Kidney tubule cell (primary cell): ENCODE measurements around the gene RNF130.
"Not testable (repeated sequence)": the region's sequence is repeated elsewhere in the genome, so short reads cannot be mapped to it uniquely, and the experiment has no call there.

Source experiments
- DNase-seq: peaks from one replicate; pipeline ENCODE4 v3.0.0-alpha.2; 2018; ENCODE audit warnings: low spot score

RNF130 gene

DNA sequence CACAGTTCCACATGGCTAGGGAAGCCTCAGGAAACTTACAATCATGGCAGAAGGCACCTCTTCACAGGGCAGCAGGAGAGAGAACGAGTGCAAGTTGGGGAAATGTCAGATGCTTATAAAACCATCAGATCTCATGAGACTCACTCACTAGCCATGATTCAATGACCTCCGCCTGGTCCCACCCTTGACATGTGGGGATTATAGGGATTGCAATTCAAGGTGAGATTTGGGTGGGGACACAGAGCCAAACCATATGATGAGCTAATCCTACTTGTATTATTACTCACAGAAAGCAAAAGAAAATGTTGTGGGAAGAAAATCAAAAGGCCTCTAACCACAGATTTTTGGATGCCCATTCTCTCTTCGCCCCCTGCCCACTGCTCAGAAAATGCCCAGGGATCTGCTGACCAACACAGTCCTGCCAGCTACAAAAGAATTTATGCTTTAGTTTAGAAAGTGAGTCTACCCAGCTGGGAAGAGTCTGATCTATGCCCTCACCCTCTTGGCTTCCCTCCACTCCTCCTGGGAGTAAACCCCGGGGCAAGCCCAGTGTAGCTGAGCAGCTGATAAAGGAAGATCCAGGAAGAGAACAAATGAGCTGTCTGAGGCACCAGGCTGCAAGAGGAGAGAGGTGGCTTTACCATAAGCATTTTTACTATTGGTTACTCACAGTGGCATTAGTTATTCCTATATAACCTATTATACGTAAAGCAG is 53.1 kb downstream of the RNF130 start:
- DNase-seq = no peak

DNA sequence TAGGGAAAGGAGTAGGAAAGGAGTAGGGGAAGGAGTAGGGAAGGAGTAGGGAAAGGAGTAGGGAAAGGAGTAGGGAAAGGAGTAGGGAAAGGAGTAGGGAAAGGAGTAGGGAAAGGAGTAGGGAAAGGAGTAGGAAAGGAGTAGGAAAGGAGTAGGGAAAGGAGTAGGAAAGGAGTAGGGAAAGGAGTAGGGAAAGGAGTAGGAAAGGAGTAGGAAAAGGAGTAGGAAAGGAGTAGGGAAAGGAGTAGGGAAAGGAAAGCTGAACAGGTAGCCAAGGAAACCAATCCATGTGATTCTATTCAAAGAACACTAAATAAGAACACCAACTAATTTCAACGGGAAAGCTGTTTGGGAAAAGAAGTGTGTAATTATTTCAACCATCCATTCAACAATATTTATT is 56.0 kb downstream of the RNF130 start:
- DNase-seq = not testable (repeated sequence)

DNA sequence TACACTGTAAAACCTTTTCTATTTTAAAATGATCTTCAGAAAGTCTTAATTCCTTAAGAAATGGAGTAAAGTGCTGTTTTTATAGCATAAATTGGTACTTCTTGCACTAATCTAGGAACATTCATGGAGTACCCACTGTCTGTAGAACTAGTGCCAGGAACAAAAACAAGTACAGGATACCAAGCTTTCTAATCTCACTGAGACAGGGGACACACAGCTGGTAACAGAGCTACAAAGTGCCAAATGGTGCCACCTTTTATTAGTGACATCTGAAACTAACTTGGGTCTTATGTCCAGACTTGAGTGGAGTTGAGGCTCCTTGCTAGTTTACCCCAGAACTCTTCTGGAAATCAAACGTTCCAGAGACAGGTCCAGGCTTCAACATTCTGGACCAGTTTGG is 57.9 kb downstream of the RNF130 start:
- no peak for DNase-seq

DNA sequence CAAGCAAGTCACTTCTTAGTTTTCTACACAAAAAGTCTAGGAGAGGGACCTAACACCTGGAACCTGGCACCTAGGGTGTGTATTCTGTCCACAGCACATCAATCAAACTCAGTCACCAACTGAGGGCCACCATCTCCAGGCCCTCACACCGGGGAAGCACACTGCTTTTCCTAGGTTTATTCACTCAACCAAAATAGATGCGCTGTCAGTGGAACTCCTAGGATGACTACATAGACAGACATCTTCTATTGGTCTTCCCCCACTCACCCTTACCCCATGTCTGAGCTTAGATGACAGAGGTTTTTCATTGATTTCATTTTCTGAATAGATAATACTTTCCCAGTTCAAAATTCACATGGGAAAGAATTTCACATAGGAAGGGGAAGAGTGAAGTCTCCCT is 59.2 kb downstream of the RNF130 start:
- DNase-seq = no peak

DNA sequence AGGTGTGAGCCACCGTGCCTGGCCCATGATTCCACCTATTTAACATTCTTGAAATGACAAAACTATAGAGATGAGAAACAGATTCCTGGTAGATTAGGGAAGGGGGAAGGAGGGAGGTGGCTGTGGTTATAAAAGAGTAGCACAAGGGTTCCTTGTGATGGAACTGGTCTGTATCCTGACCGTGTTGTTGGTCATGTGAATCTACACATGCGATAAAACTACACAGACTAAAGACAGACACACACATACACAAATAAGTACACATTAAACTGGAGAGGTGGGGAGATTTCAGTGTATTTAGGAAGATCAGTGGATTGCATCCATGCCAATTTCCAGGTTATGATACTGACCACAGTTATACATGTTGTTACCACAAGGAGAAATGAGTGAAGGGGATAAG is 60.9 kb downstream of the RNF130 start:
- DNase-seq = no peak

DNA sequence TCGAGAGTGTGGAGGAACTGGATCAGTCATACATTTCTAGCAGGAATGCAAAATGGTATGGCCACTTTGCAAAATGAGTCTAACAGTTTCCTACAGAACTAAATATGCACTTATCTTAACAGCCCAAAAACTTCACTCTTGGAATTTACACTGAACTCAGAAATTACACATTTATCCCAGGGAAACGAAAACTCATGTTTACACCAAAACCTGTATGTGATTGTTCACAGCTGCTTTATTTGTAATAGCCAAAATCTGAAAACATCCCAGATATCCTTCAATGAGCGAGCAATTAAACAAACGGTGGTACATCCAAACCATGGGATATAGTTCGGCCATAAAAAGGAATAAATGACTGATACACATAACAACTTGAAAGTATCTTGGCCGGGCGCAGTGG is 62.0 kb downstream of the RNF130 start:
- DNase-seq = no peak

DNA sequence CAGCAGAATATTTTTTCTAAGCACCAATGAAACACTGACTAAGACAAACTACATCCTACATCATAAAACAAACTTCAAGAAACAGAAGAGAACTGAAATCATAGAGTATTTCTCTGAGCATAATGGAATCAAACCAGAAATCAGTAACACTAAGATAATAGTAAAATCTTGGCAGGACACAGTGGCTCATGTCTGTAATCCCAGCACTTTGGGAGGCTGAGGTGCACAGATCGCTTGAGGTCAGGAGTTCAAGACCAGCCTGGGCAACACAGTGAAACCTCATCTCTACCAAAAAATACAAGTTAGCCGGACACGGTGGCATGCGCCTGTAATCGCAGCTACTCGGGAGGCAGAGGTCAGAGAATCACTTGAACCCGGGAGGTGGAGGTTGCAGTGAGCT is 63.1 kb downstream of the RNF130 start:
- no peak for DNase-seq

DNA sequence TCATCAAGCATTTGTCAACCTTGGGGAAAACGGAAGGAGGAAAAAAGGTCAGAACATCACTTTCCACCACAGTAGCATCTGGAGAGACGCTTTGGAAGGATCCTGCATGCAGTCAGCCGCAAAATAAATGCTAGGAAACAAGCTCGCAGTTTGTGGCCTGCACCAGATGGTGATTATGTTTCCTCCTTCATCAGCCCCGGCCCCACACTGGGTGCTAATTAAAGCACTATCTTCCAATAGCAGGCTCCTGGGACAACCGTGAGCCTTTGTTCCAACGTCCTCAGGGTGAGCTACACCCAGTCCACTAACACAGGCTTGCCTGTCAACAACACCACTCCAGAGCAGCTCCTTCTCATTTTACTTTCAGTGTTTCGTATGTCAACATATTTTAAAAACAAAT is 64.0 kb downstream of the RNF130 start:
- DNase-seq = no peak

DNA sequence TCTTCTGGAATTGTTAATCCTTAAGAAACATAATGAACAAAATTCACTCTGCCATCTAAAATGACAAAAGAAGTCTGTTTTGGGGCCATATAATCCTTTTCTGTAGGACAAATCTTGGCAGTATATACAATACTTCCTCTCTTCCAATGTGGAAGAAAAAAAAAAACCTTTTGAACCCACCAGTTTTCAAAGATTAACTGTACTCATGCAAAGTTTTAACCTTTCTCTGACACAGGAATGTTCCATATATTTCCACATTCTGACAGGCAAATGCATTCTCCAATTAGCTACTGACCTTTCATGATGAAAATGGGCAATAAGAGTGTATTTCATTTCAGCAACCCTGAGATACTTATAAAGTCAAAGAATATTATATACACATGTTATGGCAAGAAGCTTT is 65.4 kb downstream of the RNF130 start:
- no peak for DNase-seq

DNA sequence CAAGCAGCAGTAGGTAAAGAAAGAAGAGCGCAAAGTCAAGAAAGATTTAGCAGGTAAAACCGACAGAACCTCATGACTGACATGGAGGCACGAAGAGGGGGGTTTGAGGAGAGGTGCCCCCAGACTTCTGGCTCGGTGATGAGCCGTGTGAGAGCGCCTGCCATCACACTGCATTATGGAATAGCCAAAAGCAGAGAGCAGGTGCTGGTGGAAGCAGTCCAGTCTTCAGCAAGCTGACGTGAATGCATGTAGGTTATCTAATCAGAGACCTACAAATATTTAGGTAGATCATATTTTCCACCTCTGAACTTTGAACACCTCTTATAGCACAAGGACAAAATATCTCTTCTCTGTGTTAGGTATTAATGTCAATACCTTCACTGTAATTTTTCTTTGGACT is 68.4 kb downstream of the RNF130 start:
- no peak for DNase-seq

DNA sequence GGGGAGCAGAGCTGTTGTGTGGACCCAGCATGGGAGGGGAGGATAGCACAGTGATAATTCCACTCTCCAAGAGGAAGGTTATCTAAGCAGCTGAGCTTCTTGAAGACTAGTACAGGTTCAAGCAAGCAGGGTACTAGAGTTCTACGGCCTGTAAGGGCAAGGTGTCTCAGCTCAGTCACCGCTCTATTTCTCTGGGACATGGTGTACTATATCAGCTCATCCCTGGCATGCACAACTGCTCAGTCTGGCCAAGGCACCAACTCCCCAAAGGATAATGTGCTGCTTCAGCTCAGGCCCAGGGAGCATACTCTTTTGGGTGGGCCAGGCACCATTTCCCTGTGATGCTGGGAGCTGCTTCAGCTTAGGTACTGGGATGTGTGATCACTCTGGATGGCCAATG is 69.8 kb downstream of the RNF130 start:
- DNase-seq = no peak

DNA sequence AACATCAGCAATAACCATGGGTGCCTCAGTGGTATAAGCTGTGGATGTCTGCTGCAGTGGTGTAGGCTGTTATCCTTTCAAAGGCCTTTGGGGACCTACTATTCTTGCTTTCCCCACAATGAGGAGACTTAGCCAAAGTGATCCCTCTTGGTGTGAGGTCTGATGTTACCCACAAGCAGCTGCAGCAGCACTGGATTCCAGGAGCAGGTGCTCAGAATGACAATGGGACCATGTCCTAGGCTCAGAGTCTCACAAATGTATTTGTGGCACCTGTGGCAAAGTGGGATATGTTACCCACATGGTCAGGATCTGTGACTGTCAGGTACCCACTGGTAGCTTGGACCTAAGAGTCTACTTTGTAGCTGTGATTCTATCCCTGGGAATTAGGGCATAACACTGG is 70.4 kb downstream of the RNF130 start:
- no peak for DNase-seq

DNA sequence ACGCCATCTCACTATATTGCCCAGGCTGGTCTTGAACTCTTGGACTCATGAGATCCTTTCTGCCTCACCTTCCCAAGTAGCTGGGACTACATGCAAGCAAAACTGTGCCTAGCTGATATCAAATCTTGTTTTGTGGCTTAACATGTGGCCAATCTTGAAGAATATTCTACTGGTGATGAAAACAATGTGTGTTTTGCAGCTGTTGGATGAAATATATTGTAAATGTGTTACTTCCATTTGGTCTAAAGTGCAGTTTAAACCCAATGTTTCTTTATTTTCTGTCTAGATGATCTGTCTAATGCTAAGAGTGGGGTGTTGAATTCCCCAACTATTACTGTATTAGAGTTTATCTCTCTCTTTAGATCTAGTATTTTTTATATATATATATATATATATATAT is 73.1 kb downstream of the RNF130 start:
- no peak for DNase-seq

DNA sequence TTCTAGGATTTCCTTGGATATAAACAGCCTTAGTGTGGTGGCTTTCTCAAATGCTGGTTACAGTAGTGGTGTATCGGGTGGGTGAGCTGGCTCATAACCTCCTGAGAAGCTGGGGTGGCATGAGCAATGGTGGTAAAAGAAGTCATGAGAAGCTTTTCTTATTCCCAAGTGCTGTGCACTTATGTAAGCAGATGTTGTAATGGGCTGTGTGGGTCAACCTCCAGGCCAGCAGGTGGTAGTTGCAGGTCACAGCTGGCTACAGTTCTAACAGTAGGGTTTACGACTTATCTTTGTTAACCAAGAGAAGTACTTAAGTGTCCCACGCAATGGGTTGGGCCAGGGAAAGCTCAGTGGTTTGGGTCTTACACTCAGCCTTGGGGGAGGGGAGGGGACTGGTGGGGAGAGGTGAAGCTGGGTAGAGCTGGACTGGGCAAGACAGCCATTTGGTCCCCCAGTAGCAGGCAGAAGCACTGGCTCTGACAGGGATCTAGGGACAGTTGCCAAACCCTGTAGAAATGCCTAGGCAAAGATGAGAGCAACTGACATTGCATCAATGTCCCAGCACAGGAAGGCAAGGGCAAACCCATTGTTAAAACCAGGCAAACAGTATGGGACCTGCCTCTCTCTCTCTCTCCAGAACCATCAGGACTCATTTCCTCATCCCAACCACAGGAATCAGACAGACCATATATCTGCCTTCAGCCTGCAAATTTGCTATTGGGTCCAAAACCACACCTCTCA is 76.8 kb downstream of the RNF130 start:
- DNase-seq = no peak

DNA sequence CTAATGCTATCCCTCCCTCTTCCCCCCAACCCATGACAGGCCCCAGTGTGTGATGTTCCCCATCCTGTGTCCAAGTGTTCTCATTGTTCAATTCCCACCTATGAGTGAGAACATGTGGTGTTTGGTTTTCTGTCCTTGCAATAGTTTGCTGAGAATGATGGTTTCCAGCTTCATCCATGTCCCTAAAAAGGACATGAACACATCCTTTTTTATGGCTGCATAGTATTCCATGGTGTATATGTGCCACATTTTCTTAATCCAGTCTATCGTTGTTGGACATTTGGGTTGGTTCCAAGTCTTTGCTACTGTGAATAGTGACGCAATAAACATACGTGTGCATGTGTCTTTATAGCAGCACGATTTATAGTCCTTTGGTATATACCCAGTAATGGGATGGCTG is 78.7 kb downstream of the RNF130 start:
- not testable (repeated sequence) for DNase-seq

DNA sequence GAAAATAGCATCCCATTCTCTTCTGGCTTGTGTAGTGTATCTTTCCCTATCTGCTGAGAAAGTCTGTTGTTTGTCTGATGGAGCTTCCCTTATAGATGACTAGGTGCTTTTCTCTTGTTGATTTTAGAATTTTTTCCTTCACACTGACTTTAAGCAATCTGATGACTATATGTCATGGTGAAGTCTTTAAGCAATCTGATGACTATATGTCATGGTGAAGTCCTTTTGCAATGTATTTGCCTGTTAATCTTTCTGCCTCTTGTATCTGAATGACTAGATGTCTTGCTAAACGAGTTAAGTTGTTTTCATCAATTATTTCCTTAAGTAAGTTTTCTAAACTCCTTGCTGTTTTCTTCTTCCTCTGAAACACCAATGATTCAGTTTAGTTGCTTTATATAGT is 80.5 kb downstream of the RNF130 start:
- no peak for DNase-seq

DNA sequence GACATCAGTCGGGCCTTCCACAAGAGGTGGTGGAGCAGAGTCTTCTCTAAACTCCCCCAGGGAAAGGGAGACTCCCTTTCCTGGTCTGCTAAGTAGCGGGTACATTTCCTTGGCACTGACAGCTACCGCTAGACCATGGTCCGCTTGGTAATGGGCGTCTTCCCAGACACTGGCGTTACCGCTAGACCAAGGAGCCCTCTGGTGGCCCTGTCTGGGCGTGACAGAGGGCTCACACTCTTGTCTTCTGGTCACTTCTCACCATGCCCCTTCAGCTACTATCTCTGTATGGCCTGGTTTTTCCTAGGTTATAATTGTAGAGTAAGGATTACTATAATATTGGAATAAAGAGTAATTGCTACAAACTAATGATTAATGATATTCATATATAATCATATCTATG is 81.0 kb downstream of the RNF130 start:
- DNase-seq = not testable (repeated sequence)

DNA sequence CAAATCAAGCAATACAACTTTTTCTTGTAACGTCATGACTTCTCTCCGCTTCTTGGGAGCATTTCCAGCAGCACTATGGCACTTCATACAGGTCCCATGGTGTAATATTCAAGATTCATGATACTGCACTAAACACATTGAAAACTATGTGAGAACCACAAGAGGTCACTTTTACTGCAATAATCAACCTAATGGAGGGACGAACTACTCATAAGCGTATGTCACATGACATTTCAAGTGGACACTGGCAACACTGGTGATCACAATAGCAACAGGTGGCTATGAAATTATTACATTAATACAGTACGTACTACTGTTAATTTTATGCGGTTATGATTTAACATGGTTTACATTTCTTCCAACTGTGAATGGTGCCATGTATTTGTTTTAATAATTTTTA is 85.2 kb downstream of the RNF130 start:
- DNase-seq = peak; percentile 13

DNA sequence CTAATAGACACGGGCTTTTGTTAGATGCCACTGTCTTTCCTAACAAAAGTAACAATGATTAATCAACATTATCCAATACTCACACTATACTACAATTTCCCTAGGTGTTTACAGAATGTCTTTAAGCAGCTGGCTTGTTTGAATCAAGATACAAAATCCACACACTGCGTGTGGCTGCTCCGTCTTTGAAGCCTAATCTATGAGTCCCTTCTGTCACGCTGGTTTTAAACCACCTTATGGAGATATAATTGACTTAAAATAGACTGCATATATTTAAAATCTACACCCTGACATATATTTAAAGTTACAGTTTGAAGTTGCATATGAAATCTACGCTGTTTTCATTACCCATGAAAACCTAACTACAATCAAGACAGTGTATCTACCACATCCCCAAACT is 89.9 kb downstream of the RNF130 start:
- DNase-seq = no peak

DNA sequence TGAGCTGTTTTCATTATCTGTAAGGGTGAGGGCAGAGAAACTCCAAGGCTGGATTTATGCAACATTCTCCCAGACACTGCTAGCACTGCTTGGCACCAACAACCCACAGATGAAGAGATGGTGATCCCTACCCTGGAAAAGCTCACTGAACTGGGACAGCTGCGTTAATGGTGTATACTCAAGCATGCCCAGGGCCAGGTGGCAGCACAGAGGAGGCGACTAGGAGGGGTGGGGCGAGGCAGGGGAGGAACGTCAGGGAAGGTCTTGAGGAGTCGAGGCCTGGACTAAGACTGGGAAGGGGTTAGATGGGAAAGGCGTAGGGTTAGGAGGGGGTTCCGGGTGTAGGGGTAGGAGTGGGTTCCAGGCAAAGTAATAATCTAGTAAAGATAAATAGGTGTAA is 90.8 kb downstream of the RNF130 start:
- DNase-seq = no peak

DNA sequence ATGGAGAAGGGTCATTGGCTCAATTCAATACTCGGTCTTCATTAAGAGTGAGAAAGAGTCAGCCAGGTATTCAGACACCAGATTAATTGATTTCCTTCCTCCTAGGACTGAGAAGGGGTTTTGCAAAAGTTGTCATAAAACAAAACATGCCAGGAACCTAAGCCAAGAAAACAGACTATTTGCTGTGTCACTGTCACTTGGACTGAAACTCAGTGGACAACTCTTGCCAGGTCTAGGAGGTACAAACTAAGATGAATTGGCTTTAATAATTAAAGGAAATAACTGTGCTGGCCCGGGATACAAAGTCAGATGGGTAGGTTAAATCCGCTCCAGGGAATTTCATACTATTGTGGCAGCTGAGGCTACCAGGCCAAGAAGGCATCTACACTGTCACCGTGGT is 92.8 kb downstream of the RNF130 start:
- DNase-seq = no peak

DNA sequence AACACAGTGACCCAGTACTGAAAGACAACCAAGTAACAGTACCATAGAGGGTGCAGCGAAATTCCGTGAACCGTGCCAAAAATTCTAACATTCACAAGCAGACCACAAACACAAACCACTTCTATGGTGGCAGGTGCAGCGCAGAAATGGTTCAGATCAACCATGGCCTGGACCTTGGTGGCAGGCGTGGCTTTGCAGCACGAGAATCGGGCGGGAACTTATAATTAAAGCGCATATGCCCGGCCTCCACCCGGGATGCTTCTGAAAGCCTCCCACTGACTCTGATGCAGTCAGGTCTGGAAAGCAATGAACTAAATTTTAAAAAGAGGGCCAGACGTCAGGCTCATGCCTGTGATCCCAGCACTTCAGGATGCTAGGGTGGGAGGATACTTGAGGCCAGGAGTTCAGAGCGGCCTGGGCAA is 95.8 kb downstream of the RNF130 start:
- DNase-seq = no peak

DNA sequence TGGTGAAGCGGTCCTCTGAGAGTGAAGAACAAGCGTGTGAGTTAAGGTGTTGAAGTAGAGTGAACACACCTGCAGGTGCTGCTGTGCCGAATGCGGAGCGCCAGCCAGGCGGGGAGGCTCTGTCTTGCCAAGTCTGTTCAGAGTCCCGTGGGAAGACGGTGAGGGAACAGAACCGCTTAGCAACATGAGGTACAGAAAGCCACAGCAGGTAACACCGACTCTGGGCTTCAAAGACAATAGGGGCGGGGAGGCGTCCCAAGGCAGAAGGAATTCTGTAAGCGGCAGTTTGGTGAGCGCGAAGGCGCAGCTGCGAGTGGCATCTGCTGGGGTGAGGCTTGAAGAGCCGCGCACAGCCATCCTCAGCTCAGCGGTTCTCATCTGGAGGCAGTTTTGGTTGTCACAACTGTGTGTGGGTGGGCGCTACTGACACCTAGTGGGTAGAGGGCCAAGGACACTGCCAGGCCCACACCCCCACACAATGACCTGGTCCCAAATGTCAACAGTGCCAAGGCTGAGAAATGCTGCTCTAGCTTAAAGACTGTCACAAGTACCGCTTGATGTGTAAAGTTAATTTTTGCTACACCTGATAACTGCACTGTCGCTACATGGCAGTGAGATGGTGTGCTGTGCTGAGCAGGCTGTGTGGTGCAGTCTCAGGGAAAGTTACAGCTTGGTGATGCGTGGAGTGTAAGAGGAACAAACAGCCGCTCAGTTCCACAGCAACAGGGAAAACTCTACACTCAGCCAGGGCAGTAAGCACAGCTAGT is 96.4 kb downstream of the RNF130 start:
- DNase-seq = peak; percentile 26
